GM10266 (cell line): ENCODE measurements around the gene ENOX1.
A peak's percentile ranks its signal among the peaks of the same experiment; 100 is the strongest.

Source experiments
- DNase-seq: peaks from one replicate; pipeline ENCODE4 v3.0.0; 2012; ENCODE audit errors: extremely low spot score
- TF ChIP-seq, protein P1 (sequence below): IDR thresholded peaks from 2 replicates; pipeline ENCODE4 v1.5.1; 2012; ENCODE audit warnings: mild to moderate bottlenecking, low read depth; ENCODE audit not compliant: control insufficient read depth, insufficient read depth; ENCODE audit errors: missing control alignments

ENOX1 gene

DNA sequence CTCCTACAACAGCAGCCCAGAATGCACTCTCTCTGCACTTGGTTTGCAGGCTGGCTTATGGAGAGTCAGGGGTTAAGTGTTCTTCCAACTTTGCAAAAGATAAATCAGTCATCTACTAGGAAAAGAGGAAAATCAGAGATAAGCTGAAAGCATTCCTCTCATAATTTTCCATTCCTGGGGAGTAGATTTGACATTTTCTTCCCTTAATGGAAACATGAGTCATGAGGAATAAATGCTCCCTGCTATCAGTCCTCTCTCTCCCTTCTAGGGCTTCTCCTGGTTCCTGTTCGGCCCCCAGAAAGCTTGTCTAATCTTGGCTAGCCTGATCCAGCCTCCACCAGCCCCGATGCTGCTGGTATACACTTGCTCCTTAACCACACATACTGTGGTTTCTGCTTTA lies 28.4 kb upstream of the ENOX1 start:
- DNase-seq: no peak
- TF ChIP-seq, protein P1, sequence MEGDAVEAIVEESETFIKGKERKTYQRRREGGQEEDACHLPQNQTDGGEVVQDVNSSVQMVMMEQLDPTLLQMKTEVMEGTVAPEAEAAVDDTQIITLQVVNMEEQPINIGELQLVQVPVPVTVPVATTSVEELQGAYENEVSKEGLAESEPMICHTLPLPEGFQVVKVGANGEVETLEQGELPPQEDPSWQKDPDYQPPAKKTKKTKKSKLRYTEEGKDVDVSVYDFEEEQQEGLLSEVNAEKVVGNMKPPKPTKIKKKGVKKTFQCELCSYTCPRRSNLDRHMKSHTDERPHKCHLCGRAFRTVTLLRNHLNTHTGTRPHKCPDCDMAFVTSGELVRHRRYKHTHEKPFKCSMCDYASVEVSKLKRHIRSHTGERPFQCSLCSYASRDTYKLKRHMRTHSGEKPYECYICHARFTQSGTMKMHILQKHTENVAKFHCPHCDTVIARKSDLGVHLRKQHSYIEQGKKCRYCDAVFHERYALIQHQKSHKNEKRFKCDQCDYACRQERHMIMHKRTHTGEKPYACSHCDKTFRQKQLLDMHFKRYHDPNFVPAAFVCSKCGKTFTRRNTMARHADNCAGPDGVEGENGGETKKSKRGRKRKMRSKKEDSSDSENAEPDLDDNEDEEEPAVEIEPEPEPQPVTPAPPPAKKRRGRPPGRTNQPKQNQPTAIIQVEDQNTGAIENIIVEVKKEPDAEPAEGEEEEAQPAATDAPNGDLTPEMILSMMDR: no peak

GRCh38 chr13:43808676-43809075 lies 21.9 kb upstream of the ENOX1 start:
- no peak for DNase-seq
- TF ChIP-seq, protein P1: no peak

DNA sequence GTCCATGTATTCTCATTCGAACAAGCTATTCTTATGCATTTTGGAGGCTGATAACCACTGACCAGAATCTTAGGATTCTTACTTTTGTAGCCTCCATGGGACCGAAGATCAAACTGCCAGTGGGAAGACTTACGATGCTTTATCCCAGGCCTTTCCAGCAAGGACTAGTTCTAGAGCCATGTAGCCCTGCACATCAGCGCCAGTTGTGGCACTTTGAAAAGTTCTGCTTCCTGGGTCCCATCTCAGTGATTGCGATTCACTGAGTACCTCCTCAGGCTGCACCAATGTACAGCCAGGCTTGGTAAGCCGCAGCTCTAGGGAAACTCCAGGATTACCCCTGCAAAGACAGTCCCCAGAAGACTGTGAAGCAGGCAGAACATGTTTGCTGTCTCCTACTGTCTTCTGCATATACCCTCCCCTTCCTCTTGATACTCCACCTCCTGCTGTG lies 18.9 kb upstream of the ENOX1 start:
- TF ChIP-seq, protein P1: no peak
- DNase-seq: no peak

- no peak for DNase-seq
- TF ChIP-seq, protein P1: no peak
Observed at GRCh38 chr13:43805071-43805468, 18.3 kb upstream of the ENOX1 start.

GRCh38 chr13:43804461-43805070 lies 17.8 kb upstream of the ENOX1 start:
- DNase-seq: peak; percentile 45
- TF ChIP-seq, protein P1: peak; percentile 38

DNA sequence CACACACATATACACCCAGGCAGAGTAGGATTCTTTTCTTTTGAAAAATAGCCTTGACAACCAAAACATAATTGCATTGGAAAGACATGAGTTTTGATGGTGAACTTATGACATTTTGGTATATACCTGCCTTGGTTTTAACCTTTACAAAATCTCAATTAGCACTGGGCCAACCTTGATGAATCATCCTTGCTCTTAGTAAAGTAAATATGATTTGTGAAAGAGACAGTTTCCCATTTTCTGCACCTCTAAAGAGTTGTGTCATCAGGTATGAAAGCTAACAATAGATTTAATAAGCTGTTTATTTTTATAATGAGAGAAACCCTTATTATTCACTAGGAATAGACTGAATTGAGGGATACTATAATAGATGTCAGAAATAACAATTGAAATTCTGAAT lies 15.7 kb upstream of the ENOX1 start:
- TF ChIP-seq, protein P1: no peak
- DNase-seq: no peak

DNA sequence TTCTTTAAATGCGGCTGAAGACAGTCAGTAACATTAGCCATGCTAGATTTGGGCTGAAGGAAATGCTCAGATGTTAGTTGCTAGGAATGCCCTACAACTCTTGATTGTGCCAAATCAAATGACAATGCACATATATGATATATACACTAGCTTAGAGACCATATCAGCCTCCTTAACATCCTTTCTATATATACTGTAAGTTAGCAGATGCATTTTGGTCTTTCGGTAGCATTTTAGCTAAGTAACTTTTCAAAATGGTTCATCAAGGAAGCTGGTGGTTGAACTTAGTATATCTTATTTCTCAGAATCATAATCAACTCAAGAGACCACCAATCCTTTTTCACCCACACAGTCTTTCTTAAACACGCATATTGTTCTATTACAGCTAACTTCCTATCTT lies 14.1 kb upstream of the ENOX1 start:
- DNase-seq: no peak
- TF ChIP-seq, protein P1: no peak
